GM23248 (cell line): Measurements from ENCODE around the gene TAAR5.

Experiments used
- EZH2 ChIP-seq: fragments of 200-600 bp; sonication (generic); IDR thresholded peaks from 2 replicates; pipeline ENCODE4 v1.6.1; 2018; ENCODE audit warnings: antibody characterized with exemption, mild to moderate bottlenecking; ENCODE audit not compliant: insufficient read depth, poor library complexity, severe bottlenecking
- EZH2phosphoT487 ChIP-seq: fragments of 200-600 bp; sonication (generic); IDR thresholded peaks from 2 replicates; pipeline ENCODE4 v1.6.1; 2018; ENCODE audit warnings: antibody characterized with exemption, moderate library complexity, mild to moderate bottlenecking, low read depth; ENCODE audit not compliant: insufficient read depth

DNA sequence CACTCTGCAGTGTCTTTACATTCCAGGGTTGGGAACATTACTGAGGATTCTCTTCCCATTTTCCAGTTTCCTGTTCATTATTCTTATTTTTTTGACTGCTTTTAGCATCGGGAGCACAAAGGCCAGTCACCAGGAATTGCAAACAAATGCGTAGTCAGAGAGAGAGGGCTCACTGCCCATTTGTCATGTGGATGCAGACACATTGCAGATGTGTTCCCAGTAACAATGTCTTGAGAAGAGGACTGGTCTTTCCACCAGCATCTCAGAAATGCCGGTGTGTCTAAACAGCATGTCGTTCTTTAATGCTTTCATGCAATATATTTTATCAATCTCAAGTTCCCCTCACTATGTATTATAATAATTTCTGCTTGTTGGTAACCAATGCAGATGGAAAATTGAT lies 20.4 kb downstream of the TAAR5 start:
- TF ChIP-seq EZH2phosphoT487 = no peak
- no peak for TF ChIP-seq EZH2
